ENCODE data around the gene RPGR. TPM values are rescaled to one million over a fixed set of nuclear protein-coding genes. Genes with fewer than 3 reads are reported as not detected.

Gene RPGR, protein sequence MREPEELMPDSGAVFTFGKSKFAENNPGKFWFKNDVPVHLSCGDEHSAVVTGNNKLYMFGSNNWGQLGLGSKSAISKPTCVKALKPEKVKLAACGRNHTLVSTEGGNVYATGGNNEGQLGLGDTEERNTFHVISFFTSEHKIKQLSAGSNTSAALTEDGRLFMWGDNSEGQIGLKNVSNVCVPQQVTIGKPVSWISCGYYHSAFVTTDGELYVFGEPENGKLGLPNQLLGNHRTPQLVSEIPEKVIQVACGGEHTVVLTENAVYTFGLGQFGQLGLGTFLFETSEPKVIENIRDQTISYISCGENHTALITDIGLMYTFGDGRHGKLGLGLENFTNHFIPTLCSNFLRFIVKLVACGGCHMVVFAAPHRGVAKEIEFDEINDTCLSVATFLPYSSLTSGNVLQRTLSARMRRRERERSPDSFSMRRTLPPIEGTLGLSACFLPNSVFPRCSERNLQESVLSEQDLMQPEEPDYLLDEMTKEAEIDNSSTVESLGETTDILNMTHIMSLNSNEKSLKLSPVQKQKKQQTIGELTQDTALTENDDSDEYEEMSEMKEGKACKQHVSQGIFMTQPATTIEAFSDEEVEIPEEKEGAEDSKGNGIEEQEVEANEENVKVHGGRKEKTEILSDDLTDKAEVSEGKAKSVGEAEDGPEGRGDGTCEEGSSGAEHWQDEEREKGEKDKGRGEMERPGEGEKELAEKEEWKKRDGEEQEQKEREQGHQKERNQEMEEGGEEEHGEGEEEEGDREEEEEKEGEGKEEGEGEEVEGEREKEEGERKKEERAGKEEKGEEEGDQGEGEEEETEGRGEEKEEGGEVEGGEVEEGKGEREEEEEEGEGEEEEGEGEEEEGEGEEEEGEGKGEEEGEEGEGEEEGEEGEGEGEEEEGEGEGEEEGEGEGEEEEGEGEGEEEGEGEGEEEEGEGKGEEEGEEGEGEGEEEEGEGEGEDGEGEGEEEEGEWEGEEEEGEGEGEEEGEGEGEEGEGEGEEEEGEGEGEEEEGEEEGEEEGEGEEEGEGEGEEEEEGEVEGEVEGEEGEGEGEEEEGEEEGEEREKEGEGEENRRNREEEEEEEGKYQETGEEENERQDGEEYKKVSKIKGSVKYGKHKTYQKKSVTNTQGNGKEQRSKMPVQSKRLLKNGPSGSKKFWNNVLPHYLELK
- 7.1 and 8.3 TPM in 2 replicates for total RNA-seq

GRCh38 chrX:38327007-38327774 is at the start of gene RPGR:
RPGR (minus strand) TSS chrX:38327509; CDS start chrX:38327367, 142 bp downstream.

DNA sequence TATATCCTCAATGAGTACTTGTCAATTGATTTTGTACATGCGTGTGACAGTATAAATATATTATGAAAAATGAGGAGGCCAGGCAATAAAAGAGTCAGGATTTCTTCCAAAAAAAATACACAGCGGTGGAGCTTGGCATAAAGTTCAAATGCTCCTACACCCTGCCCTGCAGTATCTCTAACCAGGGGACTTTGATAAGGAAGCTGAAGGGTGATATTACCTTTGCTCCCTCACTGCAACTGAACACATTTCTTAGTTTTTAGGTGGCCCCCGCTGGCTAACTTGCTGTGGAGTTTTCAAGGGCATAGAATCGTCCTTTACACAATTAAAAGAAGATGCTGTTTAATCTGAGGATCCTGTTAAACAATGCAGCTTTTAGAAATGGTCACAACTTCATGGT is 25.1 kb upstream of the RPGR start, which contains the start of gene OTC:
TSS of gene OTC (plus strand) at position 243 of the 400 bp plus-strand sequence. CDS start at position 336, 93 bp downstream.

GRCh38 chrX:38220415-38221390 is 106.6 kb downstream of the RPGR start, which contains the start of gene SRPX:
SRPX (minus strand) TSS chrX:38220871; CDS start chrX:38220792, 79 bp downstream.

Other genes with a start within 250 kb of the RPGR start
- 94.4 and 124 TPM in 2 replicates for gene SRPX, start 106.6 kb downstream of the RPGR start, total RNA-seq
- gene OTC, start 25.1 kb upstream of the RPGR start, total RNA-seq, result not detected in 2 replicates
- not detected in 2 replicates for gene TSPAN7, start 234.0 kb upstream of the RPGR start, total RNA-seq

Data from smooth muscle cell of the umbilical artery (primary cell).